Measurements from ENCODE around the gene IER2.

IER2 gene

DNA sequence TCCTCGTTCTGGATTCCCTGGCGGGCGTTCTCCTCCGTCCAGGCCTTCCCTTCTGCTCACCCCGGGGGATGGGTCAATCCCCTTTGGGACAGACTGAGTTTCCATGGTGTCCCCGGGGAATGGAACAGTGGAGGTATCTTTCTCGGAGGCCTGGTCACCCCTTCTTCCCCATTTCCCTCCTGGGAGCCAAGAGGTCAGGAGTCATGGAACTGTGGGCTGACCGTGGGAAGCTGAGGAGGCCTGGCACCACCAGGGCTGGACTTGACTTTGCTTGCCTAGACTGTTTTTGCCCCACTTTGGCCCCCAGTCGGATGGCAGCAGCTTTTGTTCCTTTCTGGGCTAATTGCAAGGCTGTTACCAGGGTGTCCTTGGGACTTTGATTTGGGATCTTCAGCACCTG is 30.2 kb upstream of the IER2 start:
- TF ChIP-seq, protein P1, sequence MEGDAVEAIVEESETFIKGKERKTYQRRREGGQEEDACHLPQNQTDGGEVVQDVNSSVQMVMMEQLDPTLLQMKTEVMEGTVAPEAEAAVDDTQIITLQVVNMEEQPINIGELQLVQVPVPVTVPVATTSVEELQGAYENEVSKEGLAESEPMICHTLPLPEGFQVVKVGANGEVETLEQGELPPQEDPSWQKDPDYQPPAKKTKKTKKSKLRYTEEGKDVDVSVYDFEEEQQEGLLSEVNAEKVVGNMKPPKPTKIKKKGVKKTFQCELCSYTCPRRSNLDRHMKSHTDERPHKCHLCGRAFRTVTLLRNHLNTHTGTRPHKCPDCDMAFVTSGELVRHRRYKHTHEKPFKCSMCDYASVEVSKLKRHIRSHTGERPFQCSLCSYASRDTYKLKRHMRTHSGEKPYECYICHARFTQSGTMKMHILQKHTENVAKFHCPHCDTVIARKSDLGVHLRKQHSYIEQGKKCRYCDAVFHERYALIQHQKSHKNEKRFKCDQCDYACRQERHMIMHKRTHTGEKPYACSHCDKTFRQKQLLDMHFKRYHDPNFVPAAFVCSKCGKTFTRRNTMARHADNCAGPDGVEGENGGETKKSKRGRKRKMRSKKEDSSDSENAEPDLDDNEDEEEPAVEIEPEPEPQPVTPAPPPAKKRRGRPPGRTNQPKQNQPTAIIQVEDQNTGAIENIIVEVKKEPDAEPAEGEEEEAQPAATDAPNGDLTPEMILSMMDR (IDR thresholded peaks at IDR 0.05; ENCODE audit: extremely low read depth, missing control alignments): no peak
- no peak for DNase-seq (ENCODE audit: low spot score)

DNA sequence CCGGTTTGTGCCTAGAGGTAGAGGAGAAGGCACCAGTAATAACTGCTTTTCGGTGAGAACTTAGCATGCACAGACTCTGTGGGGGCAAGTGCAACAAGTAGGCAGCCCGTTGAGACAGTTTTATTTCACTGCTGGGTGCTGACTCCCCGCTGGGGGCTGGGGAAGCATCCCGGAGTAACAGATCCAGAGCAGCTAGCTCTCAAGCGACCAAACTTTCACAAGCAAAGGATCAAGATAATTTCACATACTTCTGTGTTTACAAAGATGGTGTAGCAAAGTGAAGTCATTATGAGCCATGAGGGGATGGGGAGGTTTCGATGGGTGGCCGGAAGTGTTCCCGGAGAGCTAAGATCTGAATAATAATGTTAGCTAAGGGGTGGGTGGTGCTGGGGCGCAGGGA is 29.4 kb upstream of the IER2 start:
- no peak for DNase-seq (ENCODE audit: low spot score)
- TF ChIP-seq, protein P1 (IDR thresholded peaks at IDR 0.05; ENCODE audit: extremely low read depth, missing control alignments): no peak

DNA sequence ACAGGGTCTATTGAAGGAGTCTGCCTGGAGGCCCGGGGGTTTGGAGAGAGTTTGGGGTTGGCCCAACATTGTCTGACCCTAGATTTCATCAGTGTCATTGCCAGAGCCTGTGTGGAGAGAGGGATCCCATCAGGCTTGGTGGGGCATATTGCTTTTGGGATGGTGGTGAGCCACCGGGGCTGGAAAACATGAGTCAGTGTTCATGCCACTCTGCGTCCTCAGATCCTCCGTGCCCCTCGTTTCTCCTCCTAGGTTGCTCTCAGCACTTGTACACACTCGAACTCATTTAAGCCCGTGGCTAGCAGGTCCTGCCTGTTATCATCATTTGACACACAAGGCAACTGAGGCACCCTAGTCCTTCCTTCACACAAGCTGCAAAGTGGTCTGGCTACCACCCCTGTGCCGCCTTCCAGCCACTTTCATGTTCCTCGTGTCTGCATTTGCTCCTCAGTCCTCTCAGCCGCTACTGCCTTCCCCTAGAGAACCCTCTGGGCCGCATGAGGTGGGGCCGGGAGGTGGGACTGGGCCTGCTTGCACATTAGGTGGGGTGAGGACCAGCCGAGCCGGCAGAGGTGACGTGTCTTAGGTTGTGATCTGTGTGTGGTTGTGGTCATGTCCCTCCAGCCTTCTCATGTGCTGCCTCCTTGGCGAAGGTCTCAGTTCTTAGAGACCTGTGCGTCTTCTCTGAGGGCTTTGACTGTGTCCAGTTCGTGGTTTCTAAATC is 28.5 kb upstream of the IER2 start:
- DNase-seq (ENCODE audit: low spot score): no peak

DNA sequence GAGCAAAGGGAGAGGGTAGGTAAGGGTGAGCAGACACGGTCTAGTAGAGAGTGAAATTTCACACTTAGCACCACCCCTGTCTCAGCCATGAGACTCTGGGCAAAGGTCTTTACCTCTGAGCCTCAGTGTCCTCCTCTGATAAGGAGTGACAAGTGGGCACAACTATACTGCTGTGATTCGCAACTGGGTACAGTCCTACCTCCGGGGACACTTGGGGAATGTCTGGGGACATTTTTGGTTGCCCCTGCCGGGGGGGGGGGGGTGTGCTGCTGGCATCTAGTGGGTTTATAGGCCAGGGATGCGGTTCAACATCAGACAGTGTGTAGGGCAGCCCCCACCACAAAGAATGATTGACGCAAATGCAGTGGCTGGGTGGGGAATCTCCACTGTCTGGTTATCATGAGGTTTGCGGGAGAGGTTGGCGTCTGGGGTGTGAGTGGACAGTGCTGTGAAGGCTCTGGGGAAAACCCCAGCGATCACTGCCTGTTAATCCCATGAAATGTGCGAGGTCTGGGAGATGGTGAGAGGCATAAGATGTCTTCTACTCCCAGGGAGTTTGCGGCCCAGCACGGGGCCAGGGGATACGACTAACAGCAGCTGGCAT is 27.8 kb upstream of the IER2 start:
- DNase-seq (ENCODE audit: low spot score): no peak
- TF ChIP-seq, protein P1 (IDR thresholded peaks at IDR 0.05; ENCODE audit: extremely low read depth, missing control alignments): no peak

More for the DNA sequence above, 28.5 kb upstream of the IER2 start:
- TF ChIP-seq, protein P1 (IDR thresholded peaks at IDR 0.05; ENCODE audit: extremely low read depth, missing control alignments): no peak

DNA sequence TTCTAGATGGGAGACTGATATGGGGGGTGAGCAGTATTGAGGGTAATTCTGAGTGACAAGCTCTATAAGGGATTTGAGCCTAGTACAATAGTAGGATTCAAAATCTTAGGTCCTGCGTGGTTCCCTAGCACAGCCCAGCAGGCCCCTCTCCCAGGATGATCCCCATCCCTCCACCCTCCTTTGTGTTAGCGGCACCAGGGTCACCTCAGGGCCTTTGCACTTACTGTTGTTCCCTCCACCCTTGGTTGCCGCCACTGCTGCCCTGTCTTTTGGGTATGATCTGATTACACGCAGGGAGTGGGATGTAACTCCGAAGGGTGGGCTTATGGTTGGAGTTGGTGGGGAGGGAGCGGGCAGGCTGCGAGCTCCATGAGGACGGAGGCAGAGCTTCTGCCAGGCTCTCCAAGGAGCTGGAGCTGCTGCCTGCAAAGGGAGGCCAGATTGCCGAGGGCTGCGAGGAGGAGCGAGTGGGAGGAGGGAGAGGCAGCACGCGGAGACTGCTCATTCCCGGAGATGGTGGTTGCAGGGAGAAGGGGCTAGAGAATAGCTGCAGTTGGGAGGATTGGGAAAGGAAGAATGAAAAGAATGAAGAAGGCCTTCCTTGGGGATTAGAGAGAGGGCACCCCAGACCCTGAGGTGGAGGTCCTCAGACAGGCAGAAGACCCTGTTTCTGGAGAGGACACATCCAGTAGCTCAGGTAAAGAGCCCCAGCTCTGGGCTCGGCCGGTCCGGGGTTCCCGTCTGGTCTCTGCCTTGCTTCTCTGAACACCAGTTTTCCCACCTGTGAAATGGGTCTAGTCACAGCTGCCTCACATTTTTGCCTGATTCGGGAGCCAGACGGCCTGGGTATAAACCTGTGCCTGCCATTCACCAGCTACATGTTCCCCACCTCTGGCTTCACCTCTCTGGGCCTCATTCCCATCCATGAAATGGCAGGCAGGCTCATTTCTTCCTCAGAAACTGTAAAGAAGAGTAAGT is 26.9 kb upstream of the IER2 start:
- DNase-seq (ENCODE audit: low spot score): no peak
- TF ChIP-seq, protein P1 (IDR thresholded peaks at IDR 0.05; ENCODE audit: extremely low read depth, missing control alignments): no peak

DNA sequence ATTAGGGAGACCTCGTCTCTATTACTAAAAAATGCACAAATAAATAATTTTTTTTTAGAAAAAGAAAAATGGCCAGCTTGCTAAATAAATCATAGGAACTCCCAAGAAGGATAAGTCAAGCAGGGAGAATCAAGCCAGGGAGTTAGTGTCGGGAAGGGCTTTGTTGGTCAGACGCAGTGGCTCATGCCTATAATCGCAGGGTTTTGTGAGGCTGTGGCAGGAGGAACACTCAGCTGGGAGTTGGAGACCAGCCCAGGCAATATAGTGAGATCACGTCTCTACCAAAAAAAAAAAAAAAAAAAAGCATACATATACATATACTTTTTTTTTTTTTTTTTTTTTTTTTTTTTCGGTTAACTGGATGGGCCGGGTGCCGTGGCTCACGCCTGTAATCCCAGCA is 23.2 kb upstream of the IER2 start:
- TF ChIP-seq, protein P1 (IDR thresholded peaks at IDR 0.05; ENCODE audit: extremely low read depth, missing control alignments): no peak
- no peak for DNase-seq (ENCODE audit: low spot score)

Data from GM20000 (cell line).